ENCODE results near the gene TUBG2. TPM values are rescaled to one million over a fixed set of nuclear protein-coding genes. Genes with fewer than 3 reads are reported as not detected.

The TUBG2 gene
- total and polyA plus RNA-seq, 9 donors, result 19.4 to 30.0 (median 22.9) TPM

DNA sequence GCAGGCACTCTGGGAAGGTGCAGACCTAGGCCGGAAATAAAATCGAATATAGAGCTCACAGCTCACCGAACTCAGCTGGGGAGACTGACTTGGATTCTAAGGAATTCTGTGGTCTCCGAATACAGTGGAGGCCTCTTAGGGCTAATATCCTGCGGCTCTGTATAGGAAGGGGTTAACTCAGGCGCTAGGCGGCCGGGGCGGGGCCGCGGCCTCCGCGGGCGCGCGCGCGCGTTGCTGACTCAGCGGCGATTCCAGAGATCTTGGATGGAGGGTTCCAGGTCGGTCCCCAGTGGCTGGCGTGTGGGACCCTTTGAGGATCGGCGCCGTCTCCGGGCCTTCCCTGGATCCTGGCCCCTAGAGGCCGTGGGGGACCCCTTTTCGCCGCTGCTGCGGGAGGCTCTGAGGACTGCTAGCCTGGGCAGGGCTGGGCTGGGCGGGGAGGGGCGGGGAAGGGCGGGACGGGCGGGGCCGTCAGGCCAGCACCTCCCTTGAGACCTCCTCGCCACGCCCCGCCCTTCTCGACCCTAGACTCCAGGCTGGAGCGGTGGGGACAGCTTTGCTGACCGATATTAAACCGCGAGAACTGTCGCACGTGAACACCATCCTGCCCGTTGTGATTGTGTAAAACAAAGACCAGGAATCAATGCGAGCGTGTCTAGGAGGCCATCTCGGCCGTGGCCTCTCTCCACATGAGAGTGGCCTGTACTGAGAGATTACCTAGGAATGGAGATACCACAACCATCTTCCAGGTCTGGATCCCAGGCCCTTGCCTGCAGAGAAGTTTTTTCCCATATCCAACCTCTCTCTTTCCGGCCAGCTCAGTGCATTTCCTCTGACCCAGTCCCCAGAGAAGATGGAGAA lies 19.1 kb downstream of the TUBG2 start:
- peaks cover 23% of the 10 kb centered on the region for H3K4me1 ChIP-seq (ENCODE audit: insufficient read depth)
- DNase-seq, result peak; percentile 77 to 91 (median 85)

DNA sequence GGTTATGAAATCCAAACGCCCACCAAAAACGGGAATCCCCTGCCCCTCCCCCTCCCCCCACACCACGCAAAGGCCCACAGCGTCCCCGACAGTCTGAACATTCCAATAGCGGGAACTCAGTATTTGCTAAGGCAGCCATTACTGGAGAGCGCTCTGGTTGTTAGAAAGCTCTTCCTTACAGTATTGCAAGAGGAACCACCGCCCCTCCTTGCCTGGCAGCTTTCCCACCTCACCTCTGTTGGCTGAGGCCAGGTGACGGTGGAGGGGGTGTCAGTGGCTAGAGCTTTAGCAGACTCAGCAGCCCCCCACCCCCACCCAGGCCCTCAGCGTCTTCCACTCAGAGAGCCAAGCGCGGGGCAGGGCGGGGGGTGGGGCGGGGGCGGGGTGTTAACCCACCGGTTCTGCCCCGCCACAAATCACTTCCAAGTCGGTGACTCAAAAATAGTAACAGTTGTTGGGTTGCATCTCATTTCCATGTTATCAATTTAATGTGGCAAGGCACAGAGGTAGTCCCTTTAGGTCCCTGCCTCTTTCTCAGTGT lies 19.9 kb downstream of the TUBG2 start:
- intact Hi-C loops (cut with DNase I), result loop anchor here in 2 of 4 donors (2.0 to 5.0 kb wide), 2 partner anchors 72 to 100 kb away; partner anchors contain the start of genes RETREG3 (in 1 of the 2) and TUBG1 (in 1 of the 2)
- 4 to 10% (median 7%) methylated on average over 14 to 18 of the region's 18 CpGs for WGBS, 3 donors
- Histone ChIP-seq H3K9me3 (no peaks in the 10 kb centered on the region), H3K4me3 (peak overlapping the region; percentile 68), H3K36me3 (no peaks in the 10 kb centered on the region), H3K27ac (peak overlapping the region; percentile 82 to 94), H3K27me3 (no peaks in the 10 kb centered on the region), H3K4me1 (ENCODE audit: insufficient read depth) (peaks cover 20% of the 10 kb centered on the region)
- TF ChIP-seq POLR2A (IDR thresholded peaks at IDR 0.05) (no peak), EP300 (IDR thresholded peaks at IDR 0.05) (no peak)
- TF ChIP-seq, protein P1, sequence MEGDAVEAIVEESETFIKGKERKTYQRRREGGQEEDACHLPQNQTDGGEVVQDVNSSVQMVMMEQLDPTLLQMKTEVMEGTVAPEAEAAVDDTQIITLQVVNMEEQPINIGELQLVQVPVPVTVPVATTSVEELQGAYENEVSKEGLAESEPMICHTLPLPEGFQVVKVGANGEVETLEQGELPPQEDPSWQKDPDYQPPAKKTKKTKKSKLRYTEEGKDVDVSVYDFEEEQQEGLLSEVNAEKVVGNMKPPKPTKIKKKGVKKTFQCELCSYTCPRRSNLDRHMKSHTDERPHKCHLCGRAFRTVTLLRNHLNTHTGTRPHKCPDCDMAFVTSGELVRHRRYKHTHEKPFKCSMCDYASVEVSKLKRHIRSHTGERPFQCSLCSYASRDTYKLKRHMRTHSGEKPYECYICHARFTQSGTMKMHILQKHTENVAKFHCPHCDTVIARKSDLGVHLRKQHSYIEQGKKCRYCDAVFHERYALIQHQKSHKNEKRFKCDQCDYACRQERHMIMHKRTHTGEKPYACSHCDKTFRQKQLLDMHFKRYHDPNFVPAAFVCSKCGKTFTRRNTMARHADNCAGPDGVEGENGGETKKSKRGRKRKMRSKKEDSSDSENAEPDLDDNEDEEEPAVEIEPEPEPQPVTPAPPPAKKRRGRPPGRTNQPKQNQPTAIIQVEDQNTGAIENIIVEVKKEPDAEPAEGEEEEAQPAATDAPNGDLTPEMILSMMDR (IDR thresholded peaks at IDR 0.05), result no peak
- peak; percentile 59 to 77 (median 75) for DNase-seq

More for the DNA sequence above, 19.1 kb downstream of the TUBG2 start:
- TF ChIP-seq, protein P1 (IDR thresholded peaks at IDR 0.05), result no peak
- TF ChIP-seq POLR2A (IDR thresholded peaks at IDR 0.05) (peak; percentile 63), EP300 (IDR thresholded peaks at IDR 0.05) (no peak)
- H3K9me3 ChIP-seq, result no peaks in the 10 kb centered on the region
- H3K27ac ChIP-seq, result peak overlapping the region; percentile 82 to 94
- H3K36me3 ChIP-seq, result no peaks in the 10 kb centered on the region
- WGBS, 3 donors, result 1% methylated on average over 50 to 53 of the region's 53 CpGs
- H3K4me3 ChIP-seq, result peak overlapping the region; percentile 68
- no peaks in the 10 kb centered on the region for H3K27me3 ChIP-seq
- intact Hi-C loops (cut with DNase I), result loop anchor here in 3 of 4 donors (1.0 to 5.0 kb wide), 3 partner anchors 71 to 101 kb away; partner anchors contain the start of genes PSMC3IP (in 1 of the 3), RETREG3 (in 1 of the 3) and TUBG1 (in 1 of the 3)

DNA sequence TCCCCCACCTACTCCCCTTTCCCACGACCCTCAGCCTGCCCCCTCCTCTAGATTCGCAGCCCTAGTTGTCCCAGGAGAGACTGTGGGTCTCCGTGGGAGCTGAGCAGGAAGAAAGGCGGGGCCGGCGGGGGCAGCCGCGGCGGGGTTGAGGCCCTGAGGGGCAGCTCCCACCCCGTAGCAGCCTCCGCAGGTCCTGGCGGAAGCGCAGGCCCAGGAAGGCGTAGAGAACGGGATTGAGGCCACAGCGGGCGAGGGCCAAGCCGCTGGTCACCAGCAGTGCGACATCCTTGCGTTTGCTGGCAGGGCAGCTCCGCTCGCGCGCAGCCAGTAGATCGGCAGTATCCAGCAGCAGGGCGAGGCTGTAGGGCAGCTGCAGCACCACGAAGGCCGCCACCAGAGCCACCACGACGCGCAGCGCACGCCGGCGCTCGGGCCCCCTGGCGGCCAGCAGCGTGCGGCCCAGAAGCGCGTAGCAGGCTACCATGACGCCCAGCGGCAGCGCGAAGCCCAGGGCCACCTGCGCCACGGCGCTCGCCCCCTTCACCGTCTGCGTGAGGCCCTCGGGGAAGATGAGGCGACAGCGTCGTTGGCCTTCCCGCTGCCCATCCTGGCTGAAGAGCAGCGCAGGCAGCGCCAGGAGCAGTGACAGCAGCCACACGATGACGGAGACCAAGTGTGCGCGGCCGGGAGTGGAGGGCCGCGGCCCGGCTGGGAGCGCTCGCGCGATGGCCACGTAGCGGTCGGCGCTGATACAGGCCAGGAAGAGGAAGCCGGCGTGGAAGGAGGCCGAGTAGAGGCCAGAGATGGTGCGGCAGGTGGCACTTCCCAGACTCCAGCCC lies 20.6 kb downstream of the TUBG2 start:
- TF ChIP-seq, protein P1 (IDR thresholded peaks at IDR 0.05), result peak; percentile 88 to 98 (median 95)
- TF ChIP-seq POLR2A (IDR thresholded peaks at IDR 0.05) (peak; percentile 33), EP300 (IDR thresholded peaks at IDR 0.05) (no peak)
- H3K27ac ChIP-seq, result peak overlapping the region; percentile 82 to 94
- intact Hi-C loops (cut with DNase I), result loop anchor here in 3 of 4 donors (2.0 to 10.0 kb wide), 6 partner anchors 65 to 695 kb away; partner anchors contain the start of genes RETREG3 (in 3 of the 3), TUBG1 (in 3 of the 3), EZH1 (in 1 of the 3) and PSMC3IP (in 1 of the 3)
- peak overlapping the region; percentile 68 for H3K4me3 ChIP-seq
- 5 to 8% (median 6%) methylated on average over 61 to 78 of the region's 78 CpGs for WGBS, 3 donors
- no peaks in the 10 kb centered on the region for H3K9me3 ChIP-seq
- peaks cover 16% of the 10 kb centered on the region for H3K4me1 ChIP-seq (ENCODE audit: insufficient read depth)
- H3K36me3 ChIP-seq, result no peaks in the 10 kb centered on the region
- no peaks in the 10 kb centered on the region for H3K27me3 ChIP-seq
- peak; percentile 72 to 84 (median 77) for DNase-seq
